CD14-positive monocyte (primary cell): Measurements from ENCODE around the gene UBQLN2. TPM values are rescaled to one million over a fixed set of nuclear protein-coding genes. Genes with fewer than 3 reads are reported as not detected.
"Not testable (repeated sequence)": the region's sequence is repeated elsewhere in the genome, so short reads cannot be mapped to it uniquely, and the experiment has no call there.

Experiments used
- DNase-seq, 3 donors: peaks; one replicate each; pipeline ENCODE4 v3.0.0-alpha.2; 2011 to 2022
- H2AFZ ChIP-seq: 2 replicates; pipeline ENCODE4 v1.6.0; 2012; ENCODE audit warnings: mild to moderate bottlenecking, low read depth, low read length, inconsistent platforms; ENCODE audit not compliant: insufficient read depth, poor library complexity, severe bottlenecking
- H3K27ac ChIP-seq, 2 donors: 1 replicate in 1 of 2; 2 replicates in 1 of 2; pipeline ENCODE4 v1.5.1; 2012 to 2013; ENCODE audit warnings: low read length in 2 of 2, control low read depth in 1 of 2, inconsistent platforms in 1 of 2, low read depth in 1 of 2, mild to moderate bottlenecking in 1 of 2
- H3K27me3 ChIP-seq, 2 donors: one replicate each; pipeline versions ENCODE4 v1.6.0 to v1.6.1; 2011 to 2013; ENCODE audit warnings: low read length in 2 of 2; ENCODE audit not compliant: control insufficient read depth in 2 of 2, insufficient read depth in 2 of 2
- H3K36me3 ChIP-seq, 2 donors: replicated peaks in 1 of 2; 1 replicate in 1 of 2; 2 replicates in 1 of 2; pipeline versions ENCODE4 v1.5.1 to v1.6.1; 2012 to 2013; ENCODE audit warnings: low read length in 2 of 2, control low read depth in 1 of 2, inconsistent platforms in 1 of 2, mild to moderate bottlenecking in 1 of 2; ENCODE audit not compliant: insufficient read depth in 2 of 2, control insufficient read depth in 1 of 2
- H3K4me1 ChIP-seq, 2 donors: 1 replicate in 1 of 2; 2 replicates in 1 of 2; pipeline versions ENCODE4 v1.5.1 to v1.6.1; 2012 to 2013; ENCODE audit warnings: low read length in 2 of 2, control low read depth in 1 of 2, inconsistent platforms in 1 of 2, mild to moderate bottlenecking in 1 of 2, moderate library complexity in 1 of 2; ENCODE audit not compliant: insufficient read depth in 2 of 2, control insufficient read depth in 1 of 2
- H3K4me2 ChIP-seq: replicated peaks from 2 replicates; pipeline ENCODE3; 2012; ENCODE audit warnings: low read length, moderate library complexity, mild to moderate bottlenecking; ENCODE audit not compliant: poor library complexity, severe bottlenecking; ENCODE audit errors: extremely low read depth
- H3K4me3 ChIP-seq, 3 experiments: fragments of 200-600 bp in 1 of 3; sonication (generic) in 1 of 3; replicated peaks in 1 of 3; 1 replicate in 2 of 3; 2 replicates in 1 of 3; pipeline ENCODE4 v1.5.1; 2011 to 2013; ENCODE audit warnings: low read length in 3 of 3, mild to moderate bottlenecking in 3 of 3, control low read depth in 2 of 3, low read depth in 2 of 3, inconsistent platforms in 1 of 3, moderate library complexity in 1 of 3
- H3K79me2 ChIP-seq: 2 replicates; pipeline ENCODE4 v1.6.0; 2012; ENCODE audit warnings: mild to moderate bottlenecking, control low read depth, inconsistent platforms, low read length, moderate library complexity; ENCODE audit not compliant: insufficient read depth
- H3K9ac ChIP-seq: 2 replicates; pipeline ENCODE4 v1.6.0; 2017; ENCODE audit warnings: low read length, mild to moderate bottlenecking; ENCODE audit not compliant: insufficient read depth, poor library complexity, severe bottlenecking
- H3K9me3 ChIP-seq, 2 donors: replicated peaks in 1 of 2; 1 replicate in 1 of 2; 2 replicates in 1 of 2; pipeline versions ENCODE4 v1.5.1 to v1.6.1; 2012 to 2013; ENCODE audit warnings: low read length in 2 of 2, control low read depth in 1 of 2; ENCODE audit not compliant: control insufficient read depth in 1 of 2, insufficient read depth in 1 of 2
- H4K20me1 ChIP-seq: 2 replicates; pipeline ENCODE4 v1.6.0; 2012; ENCODE audit warnings: mild to moderate bottlenecking, low read length, control low read depth, moderate library complexity; ENCODE audit not compliant: insufficient read depth
- H3K27ac Mint-ChIP-seq, 7 donors: one replicate each; pipeline ENCODE4 v1.8.0; 2020; ENCODE audit warnings: mild to moderate bottlenecking in 7 of 7, mixed read lengths in 7 of 7, moderate library complexity in 6 of 7, inconsistent platforms in 2 of 7
- H3K27me3 Mint-ChIP-seq, 3 donors: one replicate each; pipeline ENCODE4 v1.8.0; 2021 to 2022; ENCODE audit warnings: low read depth in 3 of 3, mild to moderate bottlenecking in 3 of 3, mixed read lengths in 3 of 3, moderate library complexity in 3 of 3, inconsistent platforms in 1 of 3
- H3K36me3 Mint-ChIP-seq, 2 donors: one replicate each; pipeline ENCODE4 v1.8.0; 2020; ENCODE audit warnings: mixed read lengths in 2 of 2, inconsistent platforms in 1 of 2, mild to moderate bottlenecking in 1 of 2
- H3K4me1 Mint-ChIP-seq: one replicate; pipeline ENCODE4 v1.8.0; 2020; ENCODE audit warnings: mild to moderate bottlenecking, mixed read lengths
- H3K4me3 Mint-ChIP-seq, 2 donors: one replicate each; pipeline ENCODE4 v1.8.0; 2020; ENCODE audit warnings: mild to moderate bottlenecking in 2 of 2, mixed read lengths in 2 of 2, moderate library complexity in 1 of 2
- H3K9me3 Mint-ChIP-seq, 7 donors: one replicate each; pipeline ENCODE4 v1.8.0; 2020 to 2022; ENCODE audit warnings: mixed read lengths in 7 of 7, mild to moderate bottlenecking in 6 of 7, moderate library complexity in 6 of 7, inconsistent platforms in 2 of 7
- WGBS: methylation state at CpG from one replicate; pipeline ENCODE4 v1.1.5; 2013; ENCODE audit warnings: missing lambda C conversion rate; ENCODE audit not compliant: insufficient coverage; 5-methylcytosine and 5-hydroxymethylcytosine counted together
- intact Hi-C, 2 donors: fragments of 100-400 bp; cut with micrococcal nuclease; formaldehyde crosslinking; loops; one replicate each; pipeline versions ENCODE4 v1.15.0 to v1.15.1; 2023
- polyA plus RNA-seq, 3 donors: library from polyadenylated mRNA; depleted of rRNA in 1 of 3; unstranded in 2 of 3; stranded (reverse) in 1 of 3; fragments of 300-500 nt in 2 of 3; fragments of >200 nt in 1 of 3; fragmentation: Illumina TruSeq in 2 of 3; gene quantifications; 1 replicate in 2 of 3; 2 replicates in 1 of 3; pipeline ENCODE4 v1.2.3, GENCODE V29; 2012 to 2021
- TF ChIP-seq, protein P1 (sequence below): fragments of 200-600 bp; IDR thresholded peaks from one replicate; pipeline ENCODE4 v1.8.0; 2022; ENCODE audit warnings: antibody characterized with exemption, mild to moderate bottlenecking

UBQLN2 gene
- polyA plus RNA-seq, 3 donors, result 12.6 to 38.4 (median 28.8) TPM

DNA sequence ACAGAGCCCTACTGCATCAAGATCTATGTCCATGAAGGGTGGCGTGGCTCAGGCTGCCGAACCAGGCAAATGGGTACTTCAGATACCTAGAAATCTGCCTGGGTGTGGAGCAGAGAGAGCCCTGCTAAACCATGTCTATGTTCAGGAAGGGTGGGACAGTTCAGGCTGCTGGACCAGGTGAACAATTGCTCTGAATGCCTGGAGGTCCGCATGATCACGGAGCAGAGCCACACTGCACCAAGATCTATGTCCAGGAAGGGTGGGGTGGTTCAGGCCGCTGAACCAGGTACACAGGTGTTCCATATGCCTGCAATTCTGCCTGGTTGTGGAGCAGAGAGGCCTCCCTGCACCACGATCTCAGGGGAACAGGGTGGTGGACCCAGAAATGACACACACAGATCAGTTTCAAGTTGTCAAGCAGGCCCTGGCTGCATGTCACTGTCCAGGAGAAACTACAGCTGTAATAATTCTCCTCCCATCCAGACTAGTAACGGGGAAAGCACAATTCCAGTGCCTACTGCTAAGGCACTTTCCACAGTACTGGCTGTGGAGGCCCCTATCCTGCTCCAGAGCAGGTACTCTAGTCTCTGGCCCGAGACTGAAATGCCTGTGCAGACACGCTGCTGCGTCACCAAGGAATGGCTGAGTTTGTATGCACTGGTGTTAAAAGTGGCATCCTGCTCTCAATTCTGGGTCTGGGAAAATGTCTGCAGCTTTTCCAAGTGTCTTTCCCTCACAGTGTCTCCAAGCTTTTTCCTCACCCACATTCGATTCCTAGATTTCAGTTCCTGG lies 25.2 kb downstream of the UBQLN2 start:
- WGBS, result 100% methylated on average over 3 of the region's 11 CpGs
- no peak for DNase-seq
- intact Hi-C loops, result no loop called here
- Histone ChIP-seq H3K27me3 (no peaks in the 10 kb centered on the region), H3K27ac (no peak overlapping the region), H3K36me3 (no peaks in the 10 kb centered on the region), H3K79me2 (no peaks in the 10 kb centered on the region), H3K4me2 (no peak overlapping the region), H2AFZ (no peak overlapping the region), H3K4me3 (no peak overlapping the region), H3K4me1 (no peaks in the 10 kb centered on the region), H3K9ac (no peak overlapping the region), H3K9me3 (no peaks in the 10 kb centered on the region), H4K20me1 (no peaks in the 10 kb centered on the region)
- H3K27ac Mint-ChIP-seq, result no peak overlapping the region
- TF ChIP-seq, protein P1, sequence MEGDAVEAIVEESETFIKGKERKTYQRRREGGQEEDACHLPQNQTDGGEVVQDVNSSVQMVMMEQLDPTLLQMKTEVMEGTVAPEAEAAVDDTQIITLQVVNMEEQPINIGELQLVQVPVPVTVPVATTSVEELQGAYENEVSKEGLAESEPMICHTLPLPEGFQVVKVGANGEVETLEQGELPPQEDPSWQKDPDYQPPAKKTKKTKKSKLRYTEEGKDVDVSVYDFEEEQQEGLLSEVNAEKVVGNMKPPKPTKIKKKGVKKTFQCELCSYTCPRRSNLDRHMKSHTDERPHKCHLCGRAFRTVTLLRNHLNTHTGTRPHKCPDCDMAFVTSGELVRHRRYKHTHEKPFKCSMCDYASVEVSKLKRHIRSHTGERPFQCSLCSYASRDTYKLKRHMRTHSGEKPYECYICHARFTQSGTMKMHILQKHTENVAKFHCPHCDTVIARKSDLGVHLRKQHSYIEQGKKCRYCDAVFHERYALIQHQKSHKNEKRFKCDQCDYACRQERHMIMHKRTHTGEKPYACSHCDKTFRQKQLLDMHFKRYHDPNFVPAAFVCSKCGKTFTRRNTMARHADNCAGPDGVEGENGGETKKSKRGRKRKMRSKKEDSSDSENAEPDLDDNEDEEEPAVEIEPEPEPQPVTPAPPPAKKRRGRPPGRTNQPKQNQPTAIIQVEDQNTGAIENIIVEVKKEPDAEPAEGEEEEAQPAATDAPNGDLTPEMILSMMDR, result no peak
- H3K27me3 Mint-ChIP-seq, result peaks cover 0 to 1% (median 0%) of the 10 kb centered on the region in 3 donors
- peaks cover 0 to 20% (median 8%) of the 10 kb centered on the region in 7 donors for H3K9me3 Mint-ChIP-seq
- H3K4me1 Mint-ChIP-seq, result no peaks in the 10 kb centered on the region
- H3K4me3 Mint-ChIP-seq, result no peak overlapping the region
- H3K36me3 Mint-ChIP-seq, result peaks cover 11 to 14% of the 10 kb centered on the region in 2 donors

DNA sequence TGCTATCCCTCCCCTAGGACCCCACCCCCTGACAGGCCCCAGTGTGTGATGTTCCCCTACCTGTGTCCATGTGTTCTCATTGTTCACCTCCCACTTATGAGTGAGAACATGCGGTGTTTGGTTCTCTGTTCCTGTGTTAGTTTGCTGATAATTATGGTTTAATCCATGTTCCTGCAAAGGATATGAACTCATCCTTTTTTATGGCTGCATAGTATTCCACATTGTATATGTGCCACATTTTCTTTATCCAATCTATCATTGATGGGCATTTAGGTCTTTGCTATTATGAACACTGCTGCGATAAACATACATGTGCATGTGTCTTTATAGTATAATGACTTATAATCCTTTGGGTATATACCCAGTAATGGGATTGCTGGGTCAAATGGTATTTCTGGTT lies 28.4 kb downstream of the UBQLN2 start:
- H2AFZ ChIP-seq, H3K36me3 ChIP-seq, H3K4me1 ChIP-seq, H3K9ac ChIP-seq, H3K9me3 ChIP-seq, DNase-seq, H4K20me1 ChIP-seq, H3K4me3 Mint-ChIP-seq, H3K27ac ChIP-seq, H3K27me3 Mint-ChIP-seq, H3K4me3 ChIP-seq, H3K27ac Mint-ChIP-seq, intact Hi-C loops, H3K4me2 ChIP-seq, H3K27me3 ChIP-seq, H3K79me2 ChIP-seq: not testable (repeated sequence)
- Mint-ChIP-seq H3K4me1 (peaks cover 22% of the 10 kb centered on the region), H3K9me3 (peaks cover 0 to 17% (median 3%) of the 10 kb centered on the region in 7 donors), H3K36me3 (peaks cover 10% of the 10 kb centered on the region in 2 donors)
- no CpG with 5 or more reads among the region's 2 CpGs for WGBS
